PC-3 (cell line): ENCODE data around the gene GALK2. TPM values are rescaled to one million over a fixed set of nuclear protein-coding genes. Genes with fewer than 3 reads are reported as not detected.
A peak's percentile ranks its signal among the peaks of the same experiment; 100 is the strongest.

ENCODE experiments used
- ATAC-seq: fragments of 200-7000 bp; cut with Tn5 transposase; 2 replicates; pipeline ENCODE4 v1.9.1; 2020; ENCODE audit warnings: mild to moderate bottlenecking, moderate library complexity
- BruUV-seq: library from RNA; stranded (reverse); fragments of 400-500 nt; replicated peaks from 2 replicates; lab custom pipeline; 2021; lab: Mats Ljungman, UMichigan
- CTCF ChIA-PET: fragments of 300-600 bp; sonication (Branson Sonifier 250); formaldehyde crosslinking; loops from one replicate; lab custom pipeline; 2022; ENCODE audit warnings: antibody characterized with exemption; lab: Charles Lee
- POLR2A ChIA-PET: fragments of 300-600 bp; sonication (Branson Sonifier 250); formaldehyde crosslinking; loops from one replicate; lab custom pipeline; 2022; ENCODE audit warnings: antibody characterized with exemption; ENCODE audit not compliant: unreplicated experiment; lab: Charles Lee
- DNase-seq: peaks from one replicate; pipeline ENCODE4 v3.0.0-alpha.2; 2015
- H2AFZ ChIP-seq: fragments of 300-600 bp; sonication (generic); 2 replicates; pipeline ENCODE4 v1.6.0; 2016; ENCODE audit warnings: antibody characterized with exemption, low read length
- H3F3A ChIP-seq: fragments of 300-600 bp; sonication (generic); one replicate; pipeline ENCODE4 v1.6.0; 2017; ENCODE audit warnings: antibody characterized with exemption, low read length, control low read depth, mild to moderate bottlenecking; ENCODE audit not compliant: unreplicated experiment
- H3K27ac ChIP-seq: fragments of 300-600 bp; sonication (generic); 2 replicates; pipeline ENCODE4 v1.5.1; 2016; ENCODE audit warnings: mild to moderate bottlenecking, low read length
- H3K27me3 ChIP-seq: fragments of 300-600 bp; sonication (generic); 2 replicates; pipeline ENCODE4 v1.6.1; 2016; ENCODE audit warnings: low read length, mixed read lengths
- H3K36me3 ChIP-seq: fragments of 300-600 bp; sonication (generic); 2 replicates; pipeline ENCODE4 v1.6.1; 2016; ENCODE audit warnings: low read depth, mixed run types, low read length, mixed read lengths
- H3K4me1 ChIP-seq: fragments of 300-600 bp; sonication (generic); 2 replicates; pipeline ENCODE4 v1.5.1; 2016; ENCODE audit warnings: low read length; ENCODE audit not compliant: insufficient read depth
- H3K4me2 ChIP-seq: fragments of 300-600 bp; sonication (generic); 2 replicates; pipeline ENCODE4 v1.6.0; 2016; ENCODE audit warnings: low read length
- H3K4me3 ChIP-seq: fragments of 300-600 bp; sonication (generic); 2 replicates; pipeline ENCODE4 v1.5.1; 2016; ENCODE audit warnings: mild to moderate bottlenecking, low read length, mixed read lengths
- H3K79me2 ChIP-seq: fragments of 300-600 bp; sonication (generic); 2 replicates; pipeline ENCODE4 v1.6.1; 2017; ENCODE audit warnings: low read length, mixed read lengths
- H3K9ac ChIP-seq: fragments of 300-600 bp; sonication (generic); 2 replicates; pipeline ENCODE4 v1.6.0; 2016; ENCODE audit warnings: mild to moderate bottlenecking, low read length
- H3K9me2 ChIP-seq: fragments of 300-600 bp; sonication (generic); replicated peaks from 2 replicates; pipeline ENCODE4 v1.6.1; 2016; ENCODE audit warnings: mixed run types, low read length, mixed read lengths
- H3K9me3 ChIP-seq: fragments of 300-600 bp; sonication (generic); 2 replicates; pipeline ENCODE4 v1.6.1; 2016; ENCODE audit warnings: low read length, mixed read lengths
- H4K20me1 ChIP-seq: fragments of 300-600 bp; sonication (generic); 2 replicates; pipeline ENCODE4 v1.6.1; 2016; ENCODE audit warnings: low read length, mixed read lengths
- EZH2 ChIP-seq: fragments of 300-600 bp; sonication (generic); IDR thresholded peaks from one replicate; pipeline ENCODE4 v1.6.1; 2017; ENCODE audit warnings: antibody characterized with exemption, mild to moderate bottlenecking, low read length; ENCODE audit not compliant: unreplicated experiment
- EZH2phosphoT487 ChIP-seq: fragments of 300-600 bp; sonication (generic); IDR thresholded peaks from 2 replicates; pipeline ENCODE4 v1.6.1; 2018; ENCODE audit warnings: mild to moderate bottlenecking, antibody characterized with exemption, low read length, borderline replicate concordance
- intact Hi-C: fragments of 100-400 bp; cut with micrococcal nuclease; formaldehyde crosslinking; loops from 2 replicates; pipeline ENCODE4 v1.9.0; 2023
- total RNA-seq: library from RNA; depleted of rRNA; stranded (reverse); fragments of >200 nt; gene quantifications from 2 replicates; pipeline ENCODE4 v1.2.3, GENCODE V29; 2014
- TF ChIP-seq, protein P1 (sequence below): fragments of 300-600 bp; sonication (generic); conservative IDR thresholded peaks from 2 replicates; pipeline ENCODE4 v1.5.1; 2017; ENCODE audit warnings: antibody characterized with exemption, low read depth, mild to moderate bottlenecking, low read length

Gene GALK2
- total RNA-seq, 1 experiment from 2014 or later: 27.2 TPM

DNA sequence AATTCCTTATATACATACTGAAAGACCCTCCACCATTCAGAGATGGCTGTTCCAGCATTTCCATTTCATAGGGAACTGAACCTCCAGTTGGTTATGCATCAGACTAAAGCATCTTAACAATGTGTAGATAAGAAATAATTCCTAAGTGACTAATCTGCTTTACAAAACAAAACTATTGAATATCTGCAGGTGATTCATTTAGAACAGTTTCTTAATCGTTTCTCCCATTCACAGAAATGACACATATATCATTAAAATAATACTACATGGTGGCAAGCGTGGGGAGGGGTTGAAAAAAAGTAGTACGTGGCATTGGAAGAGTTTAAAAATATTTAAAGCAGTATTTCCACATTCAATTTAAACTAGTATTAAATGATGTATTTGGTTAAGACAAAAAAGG is 34.1 kb upstream of the GALK2 start:
- TF ChIP-seq EZH2 (no peak), EZH2phosphoT487 (no peak)
- TF ChIP-seq, protein P1, sequence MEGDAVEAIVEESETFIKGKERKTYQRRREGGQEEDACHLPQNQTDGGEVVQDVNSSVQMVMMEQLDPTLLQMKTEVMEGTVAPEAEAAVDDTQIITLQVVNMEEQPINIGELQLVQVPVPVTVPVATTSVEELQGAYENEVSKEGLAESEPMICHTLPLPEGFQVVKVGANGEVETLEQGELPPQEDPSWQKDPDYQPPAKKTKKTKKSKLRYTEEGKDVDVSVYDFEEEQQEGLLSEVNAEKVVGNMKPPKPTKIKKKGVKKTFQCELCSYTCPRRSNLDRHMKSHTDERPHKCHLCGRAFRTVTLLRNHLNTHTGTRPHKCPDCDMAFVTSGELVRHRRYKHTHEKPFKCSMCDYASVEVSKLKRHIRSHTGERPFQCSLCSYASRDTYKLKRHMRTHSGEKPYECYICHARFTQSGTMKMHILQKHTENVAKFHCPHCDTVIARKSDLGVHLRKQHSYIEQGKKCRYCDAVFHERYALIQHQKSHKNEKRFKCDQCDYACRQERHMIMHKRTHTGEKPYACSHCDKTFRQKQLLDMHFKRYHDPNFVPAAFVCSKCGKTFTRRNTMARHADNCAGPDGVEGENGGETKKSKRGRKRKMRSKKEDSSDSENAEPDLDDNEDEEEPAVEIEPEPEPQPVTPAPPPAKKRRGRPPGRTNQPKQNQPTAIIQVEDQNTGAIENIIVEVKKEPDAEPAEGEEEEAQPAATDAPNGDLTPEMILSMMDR: no peak
- Histone ChIP-seq H3K9ac (no peak overlapping the region), H4K20me1 (no peaks in the 10 kb centered on the region), H3K36me3 (peaks cover 53% of the 10 kb centered on the region), H3K4me3 (no peak overlapping the region), H3K27me3 (no peaks in the 10 kb centered on the region), H2AFZ (no peak overlapping the region), H3K9me3 (no peaks in the 10 kb centered on the region), H3K4me2 (peak overlapping the region; percentile 22), H3K9me2 (no peaks in the 10 kb centered on the region), H3K79me2 (0 out of 2 replicates have a peak, but pooled peaks cover 6% of the 10 kb centered on the region), H3K27ac (peak overlapping the region; percentile 55), H3K4me1 (peaks cover 35% of the 10 kb centered on the region), H3F3A (no peaks in the 10 kb centered on the region)
- ChIA-PET POLR2A (no interaction called here), CTCF (no interaction called here)
- BruUV-seq: no TSS peak
- intact Hi-C loops: no loop called here
- ATAC-seq (peak; percentile 59), DNase-seq (peak; percentile 71)

DNA sequence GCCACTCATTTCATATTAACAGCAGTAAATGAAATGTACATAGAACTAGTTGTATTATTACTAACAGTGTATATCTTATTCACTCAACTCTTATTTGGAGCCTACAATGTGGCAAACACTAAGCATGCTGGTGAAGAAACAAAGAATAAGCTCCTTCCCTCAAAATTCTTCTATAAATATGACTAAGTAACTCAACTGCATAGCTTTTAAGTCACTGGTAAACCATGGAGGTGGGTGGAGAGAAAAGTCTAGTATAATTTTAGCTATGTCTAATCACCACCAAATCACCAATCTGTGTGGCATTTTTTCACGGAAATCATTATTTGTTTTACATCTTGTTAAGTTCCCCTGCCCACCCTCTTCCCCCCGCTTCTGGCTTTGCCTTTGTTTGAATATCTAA is 32.2 kb upstream of the GALK2 start:
- no peaks in the 10 kb centered on the region for H3F3A ChIP-seq
- POLR2A ChIA-PET: interaction anchor here (0.6 kb wide), 3 partner anchors 17 to 779 kb away, joined by 4 to 6 read pairs (median 5); partner anchors contain the start of gene GALK2
- DNase-seq (peak; percentile 33), ATAC-seq (peak; percentile 68)
- peak overlapping the region; percentile 6; the same call in 1 of the 2 replicates for H3K4me2 ChIP-seq
- peaks cover 35% of the 10 kb centered on the region for H3K4me1 ChIP-seq
- peaks cover 50% of the 10 kb centered on the region for H3K36me3 ChIP-seq
- H3K9me3 ChIP-seq: no peaks in the 10 kb centered on the region
- H3K27ac ChIP-seq: no peak overlapping the region
- H4K20me1 ChIP-seq: no peaks in the 10 kb centered on the region
- no TSS peak for BruUV-seq
- H3K4me3 ChIP-seq: no peak overlapping the region
- peaks cover 8% of the 10 kb centered on the region; the same call in 1 of the 2 replicates for H3K79me2 ChIP-seq
- intact Hi-C loops: no loop called here
- H2AFZ ChIP-seq: no peak overlapping the region
- CTCF ChIA-PET: no interaction called here
- no peaks in the 10 kb centered on the region for H3K9me2 ChIP-seq
- H3K9ac ChIP-seq: no peak overlapping the region
- H3K27me3 ChIP-seq: no peaks in the 10 kb centered on the region
- no peak for TF ChIP-seq EZH2phosphoT487
- TF ChIP-seq EZH2: no peak
- TF ChIP-seq, protein P1: no peak
